Retinal pigment epithelial cell (primary cell): ENCODE results near the gene KRT3.

ENCODE experiments used
- DNase-seq: peaks from one replicate; pipeline ENCODE4 v3.0.0-alpha.2; 2010; ENCODE audit warnings: low read depth
- H3K4me3 ChIP-seq: 2 replicates; pipeline ENCODE4 v1.5.1; 2011; ENCODE audit warnings: mild to moderate bottlenecking, low read length, control low read depth, moderate library complexity
- TF ChIP-seq, protein P1 (sequence below): conservative IDR thresholded peaks from 2 replicates; pipeline ENCODE4 v1.5.1; 2011; ENCODE audit warnings: low read depth, low read length, control low read depth, inconsistent platforms

The KRT3 gene

DNA sequence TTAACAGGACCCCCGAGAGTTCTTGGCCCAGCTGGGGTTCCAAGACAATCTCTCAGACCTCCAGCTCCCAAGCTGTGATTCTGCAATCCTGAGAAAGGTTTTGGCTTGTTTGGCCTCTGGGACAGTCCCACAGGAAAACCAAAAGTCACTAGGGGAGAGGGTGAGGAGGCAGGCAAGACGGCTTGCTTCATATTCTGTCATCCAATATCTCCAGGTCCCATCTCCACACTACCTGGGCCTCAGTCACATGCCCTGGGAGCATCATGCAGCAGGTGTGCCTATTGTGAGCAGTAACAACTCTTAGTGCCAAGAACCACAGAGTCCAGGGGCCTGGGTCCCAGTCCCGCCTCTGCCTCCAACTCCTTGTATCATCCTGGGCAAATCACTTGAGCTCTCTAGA, 36.5 kb upstream of the KRT3 start:
- H3K4me3 ChIP-seq = no peak overlapping the region
- TF ChIP-seq, protein P1, sequence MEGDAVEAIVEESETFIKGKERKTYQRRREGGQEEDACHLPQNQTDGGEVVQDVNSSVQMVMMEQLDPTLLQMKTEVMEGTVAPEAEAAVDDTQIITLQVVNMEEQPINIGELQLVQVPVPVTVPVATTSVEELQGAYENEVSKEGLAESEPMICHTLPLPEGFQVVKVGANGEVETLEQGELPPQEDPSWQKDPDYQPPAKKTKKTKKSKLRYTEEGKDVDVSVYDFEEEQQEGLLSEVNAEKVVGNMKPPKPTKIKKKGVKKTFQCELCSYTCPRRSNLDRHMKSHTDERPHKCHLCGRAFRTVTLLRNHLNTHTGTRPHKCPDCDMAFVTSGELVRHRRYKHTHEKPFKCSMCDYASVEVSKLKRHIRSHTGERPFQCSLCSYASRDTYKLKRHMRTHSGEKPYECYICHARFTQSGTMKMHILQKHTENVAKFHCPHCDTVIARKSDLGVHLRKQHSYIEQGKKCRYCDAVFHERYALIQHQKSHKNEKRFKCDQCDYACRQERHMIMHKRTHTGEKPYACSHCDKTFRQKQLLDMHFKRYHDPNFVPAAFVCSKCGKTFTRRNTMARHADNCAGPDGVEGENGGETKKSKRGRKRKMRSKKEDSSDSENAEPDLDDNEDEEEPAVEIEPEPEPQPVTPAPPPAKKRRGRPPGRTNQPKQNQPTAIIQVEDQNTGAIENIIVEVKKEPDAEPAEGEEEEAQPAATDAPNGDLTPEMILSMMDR = no peak
- no peak for DNase-seq

DNA sequence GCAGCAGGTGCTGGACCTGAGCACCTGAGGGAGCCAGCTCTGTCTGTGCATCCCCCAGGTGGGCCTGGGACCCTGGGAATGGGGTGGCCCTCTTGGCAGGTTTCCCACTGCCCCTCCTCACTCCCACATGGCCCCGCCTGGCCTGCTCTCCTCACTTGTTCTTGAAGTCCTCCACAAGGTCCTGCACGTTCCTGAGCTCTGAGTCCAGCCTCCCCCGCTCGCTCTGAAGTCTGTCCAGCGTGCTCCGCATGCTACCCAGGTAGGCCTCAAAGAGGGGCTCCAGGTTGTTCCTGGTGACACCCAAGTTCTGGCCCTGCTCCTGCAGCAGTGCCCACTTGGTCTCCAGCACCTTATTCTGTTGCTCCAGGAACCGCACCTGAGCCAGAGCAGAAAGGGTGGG, 35.3 kb upstream of the KRT3 start:
- TF ChIP-seq, protein P1 = no peak
- no peak for DNase-seq
- no peak overlapping the region for H3K4me3 ChIP-seq

DNA sequence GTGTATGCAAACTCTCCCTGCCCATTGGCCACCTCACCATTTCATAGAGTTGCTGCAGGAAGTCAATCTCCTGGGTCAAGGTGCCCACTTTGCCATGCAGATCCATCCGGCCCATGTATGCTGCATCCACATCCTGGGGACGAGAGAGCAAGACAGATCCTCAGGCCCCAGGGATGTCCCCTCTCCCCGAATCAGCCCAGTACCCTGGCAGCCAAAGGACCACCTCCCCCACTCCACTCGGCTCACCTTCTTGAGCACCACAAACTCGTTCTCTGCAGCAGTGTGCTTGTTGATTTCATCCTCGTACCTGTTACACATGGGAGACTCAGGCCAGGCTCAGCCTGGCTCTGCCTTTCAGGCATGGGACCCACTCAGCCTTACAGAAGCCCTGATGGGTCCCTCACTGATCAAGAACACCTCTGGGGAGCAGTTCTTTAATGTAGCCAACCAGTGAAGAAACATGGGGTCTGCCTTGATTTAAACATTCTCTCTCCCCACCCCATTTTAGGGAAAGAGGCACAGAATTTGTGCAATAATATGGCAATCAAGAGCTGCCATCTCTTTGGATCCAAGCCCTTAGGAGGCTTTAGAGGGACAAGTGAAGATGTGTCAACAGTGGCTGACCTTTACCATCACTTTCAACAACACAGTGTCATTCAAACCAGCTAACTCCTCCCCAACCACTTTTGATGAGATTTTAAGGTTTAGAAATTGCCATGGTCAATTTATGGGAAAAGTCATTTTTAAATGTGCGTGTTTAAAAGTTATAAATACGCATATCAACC, 34.3 kb upstream of the KRT3 start:
- TF ChIP-seq, protein P1 = no peak
- no peak for DNase-seq
- no peak overlapping the region for H3K4me3 ChIP-seq

DNA sequence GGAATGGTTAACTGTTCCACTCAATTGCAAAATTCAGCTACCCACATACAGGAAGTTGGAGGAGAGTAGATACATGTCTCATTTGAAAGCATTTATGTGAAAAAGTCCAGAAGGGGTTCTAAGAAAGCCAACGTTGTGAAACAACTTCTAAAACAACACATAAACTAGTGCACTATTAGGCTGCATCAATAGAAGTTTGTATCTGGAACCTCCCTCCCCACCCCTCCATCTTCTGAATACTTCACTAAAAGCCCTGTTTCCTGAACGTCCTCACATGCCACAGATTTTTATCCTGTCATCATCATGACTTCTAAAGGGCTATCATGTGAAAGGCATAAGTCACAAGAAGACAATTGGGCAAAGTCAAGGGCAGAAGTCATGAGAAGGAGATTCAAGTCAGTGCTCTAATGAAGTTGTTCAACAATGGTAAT, 32.7 kb upstream of the KRT3 start:
- no peak for DNase-seq
- TF ChIP-seq, protein P1 = no peak
- H3K4me3 ChIP-seq = no peak overlapping the region

DNA sequence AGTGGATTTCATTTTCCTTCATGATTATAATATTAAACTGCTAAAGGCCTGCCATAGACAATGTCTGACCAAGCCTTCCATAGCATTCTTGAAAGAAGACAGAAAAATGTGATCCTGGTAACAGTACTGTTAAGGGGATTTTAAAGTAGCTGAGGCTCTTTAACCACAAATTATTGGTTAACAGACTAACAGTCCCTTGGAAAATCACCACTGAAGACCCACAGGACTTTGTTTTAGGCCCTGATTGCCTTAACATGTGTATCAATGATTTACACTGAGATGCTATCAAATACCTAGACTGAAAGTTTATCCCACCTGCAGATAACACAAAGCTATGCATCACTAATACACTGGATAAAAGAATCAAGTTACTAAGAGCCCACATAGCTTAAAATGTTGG, 32.2 kb upstream of the KRT3 start:
- TF ChIP-seq, protein P1 = no peak
- no peak overlapping the region for H3K4me3 ChIP-seq
- no peak for DNase-seq

DNA sequence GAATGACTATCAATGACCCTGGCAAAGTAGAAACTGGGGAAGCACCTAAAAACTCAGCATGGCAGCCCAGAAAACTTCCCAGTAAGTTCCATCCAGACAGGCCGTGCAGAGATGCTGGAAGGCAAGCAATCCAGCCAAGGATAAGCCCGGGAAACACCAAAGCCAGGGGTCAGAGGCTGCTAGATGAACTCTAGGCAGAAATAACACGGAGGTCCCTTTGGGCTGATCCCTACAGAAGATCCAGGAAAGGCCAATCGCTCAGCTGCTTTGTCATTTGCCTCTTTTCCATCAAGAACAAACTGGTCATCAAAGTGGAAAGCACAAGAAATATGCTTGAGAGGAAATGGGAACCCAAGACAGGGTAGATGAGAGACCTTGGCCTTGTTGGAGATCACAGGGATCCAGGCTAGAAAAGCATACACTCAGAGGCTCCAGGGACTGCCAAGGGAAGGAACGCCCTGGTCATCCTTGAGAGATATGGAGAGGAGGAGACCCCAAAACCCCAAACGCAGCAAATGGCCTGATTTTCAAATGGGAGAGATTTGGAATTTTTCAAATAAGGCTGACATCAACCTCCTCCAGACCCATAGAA, 31.7 kb upstream of the KRT3 start:
- TF ChIP-seq, protein P1 = no peak
- DNase-seq = no peak
- no peak overlapping the region for H3K4me3 ChIP-seq
